GM21825 (cell line): ENCODE measurements around the gene MRPS18A.
A peak's percentile ranks its signal among the peaks of the same experiment; 100 is the strongest.
"Not testable (repeated sequence)": the region's sequence is repeated elsewhere in the genome, so short reads cannot be mapped to it uniquely, and the experiment has no call there.

Experiments used
- ATAC-seq: cut with Tn5 transposase; IDR thresholded peaks from one replicate; pipeline ENCODE4 v1.9.1; 2021; ENCODE audit warnings: mild to moderate bottlenecking, moderate library complexity; ENCODE audit not compliant: unreplicated experiment

MRPS18A gene

DNA sequence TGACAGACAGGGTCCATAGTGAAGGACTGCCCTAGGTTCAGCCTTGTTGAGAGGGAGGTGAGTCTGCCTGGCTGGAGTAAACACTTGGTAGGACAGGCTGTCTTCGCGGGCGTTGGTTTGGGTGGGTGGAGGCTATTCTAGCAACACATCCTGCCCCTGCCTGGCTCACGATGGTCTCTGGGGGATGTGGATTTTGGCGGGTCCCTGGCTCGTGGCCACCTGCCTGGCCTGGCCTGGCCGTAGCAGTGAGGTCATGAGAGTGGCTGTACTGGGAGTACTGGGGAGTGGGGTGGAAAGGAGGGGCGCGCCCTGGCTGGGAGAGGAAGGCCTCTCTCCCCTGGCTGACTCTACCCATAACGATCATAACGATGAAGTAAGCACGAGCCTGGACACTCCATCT, 30.2 kb upstream of the MRPS18A start:
- ATAC-seq = no peak

DNA sequence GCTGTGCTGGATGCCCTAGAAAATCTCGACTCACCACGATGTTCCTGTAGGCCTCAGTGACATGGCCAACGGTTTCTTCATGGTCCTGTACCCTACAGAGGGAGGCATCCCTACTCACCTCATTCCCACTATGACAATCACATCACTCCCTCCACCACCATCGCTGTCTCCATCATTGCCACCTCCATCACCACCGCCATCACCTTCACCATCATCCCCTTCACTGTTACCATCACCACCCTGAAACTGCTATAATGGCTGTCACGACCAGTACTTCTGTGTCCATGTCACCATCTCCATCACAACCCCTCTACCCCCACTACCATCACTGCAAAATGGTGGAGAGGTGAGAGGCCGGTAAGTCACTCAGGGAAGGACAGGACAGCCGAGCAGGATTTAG, 29.8 kb upstream of the MRPS18A start:
- no peak for ATAC-seq

DNA sequence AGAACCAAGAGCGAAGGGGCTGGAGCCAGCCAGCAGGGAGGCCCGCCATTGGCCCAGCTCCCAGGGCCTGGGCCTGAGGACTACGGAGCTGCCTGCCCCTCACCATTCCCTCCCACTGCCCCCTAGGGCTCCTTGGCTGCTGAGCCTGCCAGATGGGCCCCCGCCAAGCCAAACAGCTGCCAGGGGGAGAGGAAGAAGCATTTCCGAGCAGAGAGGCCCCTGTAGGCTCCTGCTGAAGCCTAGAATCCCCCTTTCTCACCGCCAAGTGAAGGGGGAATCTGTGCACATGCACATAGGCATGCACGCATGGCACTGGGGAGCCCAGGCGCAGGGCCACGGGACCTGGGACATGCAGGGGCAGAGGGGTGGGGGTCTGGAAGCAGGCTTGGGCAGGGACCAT, 28.5 kb upstream of the MRPS18A start:
- ATAC-seq = no peak

DNA sequence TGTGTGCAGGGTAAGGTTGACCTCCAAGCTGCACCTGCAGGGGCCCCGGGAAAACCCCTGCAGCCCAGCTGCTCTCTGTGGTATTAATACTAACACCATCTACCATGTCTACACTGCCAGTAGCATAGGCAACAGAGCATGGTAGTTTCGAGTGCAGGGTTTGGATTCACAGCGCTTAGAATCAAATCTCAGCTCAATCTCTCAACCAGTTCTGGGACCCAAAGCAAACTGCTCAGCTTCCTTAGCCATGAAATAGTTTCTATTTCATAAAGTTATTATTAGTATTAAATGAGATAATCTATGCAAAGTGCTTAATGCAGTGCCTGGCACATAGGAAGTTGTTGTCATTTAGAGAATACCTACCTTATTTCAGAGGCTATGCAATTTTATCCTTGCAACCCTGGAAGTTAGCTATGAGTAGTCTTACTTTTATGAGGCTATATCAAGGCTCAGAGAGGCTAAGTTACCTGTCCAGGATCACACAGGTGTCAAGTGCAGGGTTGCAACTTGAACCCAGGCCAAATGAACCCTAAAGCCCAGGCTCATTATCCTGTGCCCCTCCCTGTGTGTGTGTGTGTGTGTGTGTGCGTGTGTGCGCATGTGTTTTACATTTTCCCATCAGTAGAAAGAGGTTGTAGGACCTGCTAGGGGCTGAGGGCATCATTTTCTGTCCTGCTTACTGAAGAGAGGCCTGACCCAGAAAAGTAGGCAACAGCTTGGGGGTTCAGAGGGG, 27.6 kb upstream of the MRPS18A start:
- ATAC-seq = peak; percentile 83

DNA sequence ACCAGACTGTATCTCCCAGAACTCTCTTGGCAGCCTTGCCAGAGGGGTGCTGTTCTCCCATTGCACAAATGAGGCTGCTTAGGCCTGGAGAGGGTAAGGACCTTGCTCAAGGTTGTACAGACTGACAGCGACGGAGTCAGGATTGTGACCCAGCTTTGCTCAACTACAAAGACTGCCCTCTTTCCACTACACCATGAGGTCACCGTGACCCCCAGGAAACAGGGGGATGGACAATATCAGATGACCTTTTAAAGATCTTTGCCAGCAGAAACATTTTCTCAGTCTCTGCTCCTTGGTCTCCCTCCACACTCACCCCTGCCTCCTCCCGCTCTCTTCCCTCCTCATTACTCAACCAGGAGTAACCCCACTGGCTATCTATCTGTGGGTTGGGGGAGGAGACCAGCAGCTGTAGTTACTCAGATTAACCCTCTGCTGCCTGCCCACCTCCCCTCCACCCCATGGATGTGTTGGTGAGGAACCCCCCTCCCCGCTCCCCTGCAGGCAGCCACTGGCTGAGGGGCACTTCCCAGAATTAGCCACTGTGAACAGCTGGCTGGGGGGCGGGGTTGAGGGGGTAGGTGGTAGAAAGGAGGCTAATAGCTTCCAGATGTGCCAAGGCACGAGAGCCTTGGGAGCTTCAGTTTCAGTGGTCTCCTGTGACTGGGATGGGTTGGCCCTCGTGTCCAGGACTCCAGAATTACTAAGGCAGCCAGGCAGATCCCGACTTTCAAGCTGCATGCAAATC, 26.9 kb upstream of the MRPS18A start:
- ATAC-seq = peak; percentile 10

DNA sequence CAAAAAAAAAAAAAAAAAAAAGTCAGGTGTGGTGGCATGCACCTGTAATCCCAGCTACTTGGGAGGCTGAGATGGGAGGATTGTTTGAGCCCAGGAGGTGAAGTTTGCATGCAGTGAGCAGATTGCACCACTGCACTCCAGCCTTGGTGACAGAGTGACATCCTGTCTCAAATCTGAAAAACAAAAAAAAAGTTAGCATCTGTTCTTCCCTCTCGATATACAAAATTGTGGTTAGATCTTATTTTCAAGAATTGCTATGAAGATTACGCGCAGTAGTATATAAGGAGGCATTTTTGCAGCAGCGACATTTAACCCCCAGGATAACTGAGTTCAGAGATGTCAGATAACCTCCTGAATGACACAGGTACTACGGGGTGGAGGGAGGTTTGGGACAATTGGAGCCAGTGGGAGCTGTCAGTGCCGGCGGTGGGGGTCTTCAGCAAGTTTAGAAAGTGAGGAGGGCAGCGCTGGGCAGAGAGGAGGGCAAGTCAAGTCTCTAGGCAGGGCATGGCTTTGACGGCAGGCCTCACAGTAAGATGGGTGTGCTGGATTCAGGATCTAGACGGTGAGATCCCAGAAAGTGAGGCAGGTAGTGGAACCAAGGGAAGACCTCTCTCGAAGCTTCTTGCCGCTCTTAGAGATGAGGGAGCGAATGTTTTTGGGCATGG, 26.2 kb upstream of the MRPS18A start:
- ATAC-seq = no peak

DNA sequence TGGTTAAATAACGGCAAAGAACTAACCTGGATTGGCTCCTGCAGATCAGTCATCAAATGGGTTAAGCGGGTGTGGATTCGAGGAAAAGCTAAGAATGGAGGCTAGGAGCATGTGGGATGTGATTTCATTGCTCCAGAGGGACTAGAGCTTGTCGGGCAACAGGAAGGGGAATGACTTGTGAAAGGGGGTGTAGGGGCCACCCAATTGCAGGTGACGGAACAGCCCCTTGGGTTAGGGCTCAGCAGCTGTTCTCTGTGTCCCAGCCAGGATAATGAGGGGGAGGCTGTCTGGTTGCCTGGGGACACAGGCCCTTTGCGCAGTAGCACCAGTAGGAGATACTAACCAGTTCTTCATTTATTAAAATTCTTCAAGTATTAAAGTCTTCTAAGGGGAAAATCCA, 25.0 kb upstream of the MRPS18A start:
- no peak for ATAC-seq

DNA sequence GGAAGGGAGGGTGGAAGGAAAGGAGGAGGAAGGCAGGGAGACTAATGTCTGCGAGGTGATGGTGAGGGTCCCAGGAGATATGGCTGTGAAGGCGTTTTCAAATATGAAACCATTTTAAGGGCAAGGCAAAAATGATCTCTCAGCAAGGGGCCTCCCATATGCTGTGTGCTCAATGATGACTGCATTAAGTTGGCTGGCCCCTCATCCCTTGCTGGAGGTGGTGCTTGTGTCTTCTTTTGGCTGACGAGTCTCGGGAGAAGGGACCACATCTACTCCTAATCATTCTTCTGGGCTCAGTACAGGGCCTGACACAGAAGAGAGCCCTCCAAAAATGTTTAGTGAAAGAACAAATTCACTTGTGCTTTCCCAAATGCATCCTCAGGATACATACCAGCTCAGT, 23.0 kb upstream of the MRPS18A start:
- ATAC-seq = no peak

DNA sequence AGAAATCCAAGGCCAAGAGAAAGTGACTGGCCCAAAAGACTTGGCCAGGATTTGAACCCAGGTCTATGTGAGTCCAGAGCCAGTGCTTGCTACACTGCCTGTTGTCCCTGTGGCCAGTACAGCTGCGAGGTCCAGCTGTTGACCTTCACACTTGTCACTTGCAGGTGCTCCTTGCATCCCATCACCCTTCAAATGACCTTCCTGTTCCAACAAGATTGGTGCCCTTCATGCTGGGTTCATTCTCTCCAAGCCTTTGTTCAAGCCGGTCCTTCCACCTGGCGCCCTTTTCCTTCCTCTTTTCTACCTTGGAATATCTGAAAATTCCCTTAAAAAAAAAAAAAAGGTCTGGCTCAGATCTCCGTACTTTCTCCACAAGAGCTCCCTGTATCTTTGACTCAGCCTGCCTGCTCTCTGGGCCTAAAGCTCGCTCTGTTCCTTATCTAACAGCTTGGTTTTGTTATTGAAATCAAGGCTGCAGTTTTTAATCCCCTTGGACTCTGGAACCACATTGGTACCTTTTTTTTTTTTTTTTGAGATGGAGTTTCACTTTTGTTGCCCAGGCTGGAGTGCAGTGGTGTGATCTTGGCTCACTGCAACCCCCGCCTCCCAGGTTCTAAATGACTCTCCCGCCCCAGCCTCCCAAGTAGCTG, 22.2 kb upstream of the MRPS18A start:
- ATAC-seq = no peak

DNA sequence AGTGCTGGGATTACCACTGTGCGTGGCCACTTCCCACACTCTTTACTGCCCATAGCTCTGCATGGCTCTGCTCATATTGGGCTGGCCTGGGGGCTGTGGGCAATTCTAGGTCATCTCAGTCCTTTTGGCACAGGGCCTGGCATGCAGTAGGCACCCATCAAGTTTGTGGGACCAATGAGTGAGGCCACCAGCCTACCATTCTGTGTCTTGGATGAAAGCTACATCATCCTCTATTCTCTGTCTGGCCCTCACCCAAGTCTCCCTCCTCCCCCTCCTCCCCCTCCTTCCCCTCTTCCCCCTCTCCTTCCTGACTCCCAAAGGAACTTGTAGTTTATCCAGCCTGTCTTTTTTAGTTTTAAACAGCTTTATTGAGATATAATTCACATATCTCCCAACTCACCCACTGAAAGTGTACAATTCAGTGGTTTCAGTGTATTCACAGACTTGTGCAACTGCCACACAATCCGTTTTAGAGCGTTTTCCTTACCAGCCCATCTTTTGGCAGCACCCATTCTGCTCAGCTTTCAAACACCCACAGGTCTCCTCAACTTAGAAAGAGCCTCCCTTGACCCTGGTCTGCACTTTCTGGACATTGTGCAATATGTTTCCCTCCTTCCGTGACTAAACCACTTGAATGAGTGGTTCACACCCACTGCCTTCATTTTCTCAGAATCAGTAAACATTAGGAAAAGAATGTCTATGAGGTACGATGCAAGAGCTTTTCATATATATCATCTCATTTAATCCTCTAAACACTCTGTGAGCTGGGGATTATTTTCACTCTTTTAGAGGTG, 21.5 kb upstream of the MRPS18A start:
- ATAC-seq = no peak

DNA sequence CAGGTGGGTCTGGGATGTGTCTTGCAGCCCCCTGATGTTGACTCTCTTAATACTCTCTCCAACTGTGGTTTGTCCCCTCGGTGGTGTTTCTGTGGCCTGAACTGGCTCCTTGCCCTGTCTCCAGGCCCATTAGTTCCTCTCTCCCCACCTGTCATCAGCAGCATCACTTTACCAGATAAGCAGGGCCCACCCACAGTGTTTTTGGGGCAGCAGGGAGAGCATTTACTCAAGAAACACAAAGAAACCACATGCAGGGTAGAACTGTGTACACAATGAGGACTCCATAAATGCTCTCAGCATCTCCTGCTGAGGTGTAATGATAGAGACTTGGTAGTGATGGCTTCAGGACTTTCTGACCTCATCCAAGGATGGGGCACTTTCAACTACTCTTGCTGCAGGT, 20.2 kb upstream of the MRPS18A start:
- no peak for ATAC-seq

DNA sequence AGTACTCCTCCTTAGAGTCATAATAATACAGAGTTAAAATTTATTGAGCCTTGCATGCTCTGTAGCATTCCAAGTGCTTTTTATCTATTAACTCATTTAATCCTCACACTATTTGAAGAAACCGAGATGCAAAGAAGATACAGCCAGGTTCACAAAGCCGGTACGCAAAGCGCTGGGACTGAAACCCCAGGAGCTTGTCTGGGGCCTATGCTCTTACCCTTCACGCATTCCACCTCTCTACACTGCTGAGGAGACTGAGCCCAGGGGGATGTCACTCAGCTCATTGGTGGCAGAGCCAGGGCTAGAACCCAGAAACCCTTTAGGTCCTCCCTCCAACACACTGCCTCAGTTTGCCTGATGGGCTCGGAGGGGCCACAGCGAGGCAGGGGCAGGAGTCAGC, 19.7 kb upstream of the MRPS18A start:
- ATAC-seq = no peak

DNA sequence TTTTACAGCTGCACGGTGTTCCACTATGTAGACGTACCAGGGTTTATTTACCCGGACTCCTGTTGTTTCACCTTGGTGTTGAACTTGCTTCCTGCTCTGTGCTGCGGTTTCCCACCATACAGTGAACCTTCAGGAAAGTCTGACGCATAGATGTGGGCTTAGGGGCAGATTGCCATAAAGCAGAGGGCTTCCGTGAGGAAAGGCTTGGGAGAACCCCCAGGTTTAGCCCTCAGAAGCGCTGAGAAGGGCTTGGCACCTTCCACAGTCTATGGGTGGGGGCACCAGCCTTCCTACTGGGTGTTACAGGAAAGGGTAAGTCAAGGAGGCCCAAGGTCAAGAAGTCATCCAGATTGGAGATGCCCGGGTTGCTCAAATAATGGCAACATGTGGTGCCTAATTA, 19.2 kb upstream of the MRPS18A start:
- ATAC-seq = no peak

DNA sequence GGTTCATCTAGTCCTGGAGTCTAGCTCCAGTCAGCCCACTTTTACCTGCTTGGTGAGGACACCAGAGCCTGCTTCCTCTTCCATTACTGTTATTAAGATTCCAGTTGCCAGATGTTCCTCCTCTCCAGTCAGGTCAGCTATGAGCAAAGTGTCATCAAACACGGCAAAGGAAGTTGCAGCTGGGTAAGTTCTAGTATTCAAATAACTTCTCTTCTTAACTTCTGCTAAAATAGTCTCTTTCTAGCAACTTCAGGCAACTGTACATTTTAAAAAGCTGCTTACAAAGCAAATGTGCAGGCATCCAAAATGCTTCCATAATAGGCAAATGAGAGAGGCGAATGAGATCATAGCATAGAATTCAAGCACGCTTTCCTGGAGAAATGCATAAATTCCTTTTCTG, 18.4 kb upstream of the MRPS18A start:
- ATAC-seq = no peak

DNA sequence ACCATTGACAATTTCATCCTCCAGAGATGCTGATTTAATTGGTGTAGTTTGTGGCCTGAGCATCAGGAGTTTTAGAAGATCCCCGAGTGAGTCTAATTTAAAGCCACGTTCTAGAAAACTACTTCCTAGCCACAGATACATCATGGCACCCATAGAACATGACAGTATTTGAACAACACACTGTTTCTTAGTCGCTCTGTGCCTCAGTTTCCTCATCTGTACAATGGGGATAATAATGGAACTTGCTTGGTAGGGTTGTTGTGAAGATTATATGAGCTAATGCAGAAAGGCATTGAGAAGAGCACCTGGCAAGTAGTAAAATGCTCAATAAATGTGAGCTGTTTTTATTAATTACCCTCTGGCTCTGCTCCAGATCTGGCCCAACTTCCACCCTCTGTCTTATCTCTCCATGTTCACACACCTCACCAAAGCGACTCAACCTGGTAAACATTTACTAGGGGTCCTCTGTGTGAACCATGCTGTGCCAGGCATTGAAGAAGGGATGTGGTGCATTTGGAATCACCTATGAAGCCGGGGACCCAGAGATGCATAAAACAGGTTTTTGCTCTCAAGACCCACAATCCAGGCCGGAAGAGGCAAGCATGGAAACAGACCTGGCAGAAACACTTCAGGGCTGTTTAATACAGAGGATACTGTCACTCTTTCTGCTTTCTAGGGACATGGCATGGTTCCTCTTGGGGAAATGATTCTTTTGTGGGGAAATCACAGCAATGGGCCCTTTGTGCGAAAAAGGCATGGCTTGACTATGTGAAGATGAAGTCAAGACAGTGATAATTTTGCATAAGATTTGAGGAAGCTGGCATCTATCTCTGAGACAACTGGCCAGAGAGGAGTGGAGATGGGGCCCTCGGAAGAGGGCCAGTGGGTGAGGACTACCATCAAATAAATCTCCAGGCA, 16.2 kb upstream of the MRPS18A start:
- no peak for ATAC-seq

DNA sequence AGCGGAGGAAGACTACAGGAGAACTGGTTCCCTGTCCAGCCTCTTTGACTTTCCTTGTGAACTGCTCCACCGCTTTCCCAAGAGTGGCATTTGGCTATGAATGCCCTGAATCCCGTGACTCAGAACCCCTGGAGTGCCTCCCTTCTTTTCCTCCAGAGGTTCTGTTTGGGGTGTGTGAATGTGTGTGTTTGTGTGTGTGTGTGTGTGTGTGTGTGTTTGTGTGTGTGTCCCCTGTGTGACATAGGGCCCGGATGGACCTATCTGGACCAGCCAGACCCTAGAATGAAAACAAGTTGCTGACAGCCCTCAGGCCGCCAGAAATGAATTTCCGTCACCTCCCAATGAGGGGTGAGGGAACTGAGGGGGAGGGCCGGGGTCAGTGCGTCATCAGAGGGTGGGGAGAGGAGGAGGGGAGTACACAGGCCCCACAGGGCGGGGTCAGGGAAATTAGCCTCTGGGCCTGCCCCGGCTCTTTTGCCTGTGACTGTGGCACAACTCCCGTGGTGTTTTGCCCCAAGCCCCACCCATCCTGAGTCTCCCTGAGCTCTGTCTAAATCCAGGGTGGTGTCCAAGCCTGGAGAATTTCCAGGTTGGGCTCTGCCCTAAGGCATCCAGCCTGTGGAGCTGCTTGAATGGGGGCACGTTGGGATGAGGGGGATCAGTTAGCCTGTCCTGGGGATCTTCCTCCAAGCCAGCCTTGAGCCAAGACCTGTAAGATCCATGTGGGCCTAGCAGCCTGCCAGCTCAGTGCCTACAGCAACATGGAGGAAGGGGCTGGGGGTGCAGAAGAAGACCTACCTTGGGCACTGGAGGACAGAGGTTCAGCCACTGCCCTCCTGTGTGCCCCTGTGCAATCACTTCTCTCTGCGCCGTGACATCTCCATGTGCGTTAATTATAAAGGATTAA, 15.2 kb upstream of the MRPS18A start:
- peak; percentile 40 for ATAC-seq

DNA sequence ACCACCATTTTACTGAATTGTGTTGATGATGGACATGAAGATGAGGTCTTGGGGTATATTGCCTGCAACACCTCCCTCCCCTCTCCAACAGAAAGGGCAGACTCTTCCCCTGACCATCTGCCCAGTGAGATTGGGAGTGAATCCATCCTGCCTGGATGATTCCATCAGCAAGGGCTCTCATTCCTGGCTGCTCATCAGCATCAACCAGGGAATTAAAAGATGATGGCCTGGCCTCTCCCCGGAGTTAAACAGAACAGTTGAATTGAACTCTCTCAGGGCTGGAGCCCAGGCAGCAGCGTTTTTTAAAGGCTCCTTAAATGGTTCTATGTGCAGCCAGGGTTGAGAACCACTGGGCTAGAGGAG, 14.6 kb upstream of the MRPS18A start:
- ATAC-seq = no peak

DNA sequence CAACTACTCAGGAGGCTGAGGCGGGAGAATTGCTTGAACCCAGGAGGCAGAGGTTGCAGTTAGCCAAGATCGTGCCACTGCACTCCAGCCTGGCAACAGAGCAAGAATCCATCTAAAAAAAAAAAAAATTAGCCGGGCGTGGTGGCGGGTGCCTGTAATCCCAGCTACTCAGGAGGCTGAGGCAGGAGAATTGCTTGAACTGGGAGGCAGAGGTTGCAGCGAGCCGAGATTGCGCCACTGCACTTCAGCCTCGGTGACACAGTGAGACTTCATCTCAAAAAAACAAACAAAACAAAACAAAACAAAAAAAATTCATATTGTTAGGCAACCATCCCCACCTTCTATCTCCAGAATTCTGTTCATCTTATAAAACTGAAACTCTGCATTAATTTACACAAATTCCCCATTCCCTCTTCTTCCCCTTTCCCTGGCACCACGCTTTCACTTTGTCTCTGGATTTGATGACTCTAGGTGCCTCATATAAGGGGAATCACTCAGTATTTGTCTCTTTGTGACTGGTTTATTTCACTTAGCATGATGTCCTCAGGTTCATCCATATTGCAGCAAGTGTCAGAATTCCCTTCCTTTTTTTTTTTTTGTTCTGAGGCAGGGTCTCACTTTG, 13.5 kb upstream of the MRPS18A start:
- ATAC-seq = not testable (repeated sequence)
